ENCODE results near the gene RUNX2.

The RUNX2 gene

GRCh38 chr6:45378334-45378926 is 50.3 kb downstream of the RUNX2 start:
- peak overlapping the region; percentile 88 for H3K4me3 ChIP-seq (ENCODE audit: low read length)
- peak overlapping the region; percentile 91 for H3K9ac ChIP-seq (ENCODE audit: low read length)
- H3K36me3 ChIP-seq (ENCODE audit: control insufficient read depth, low read depth, low read length): no peaks in the 10 kb centered on the region
- H3K27ac ChIP-seq (ENCODE audit: low read length): peak overlapping the region; percentile 89
- H3K4me1 ChIP-seq (ENCODE audit: control insufficient read depth, low read depth, low read length): peaks cover 8% of the 10 kb centered on the region
- H3K9me3 ChIP-seq (ENCODE audit: control insufficient read depth, low read depth, low read length): no peaks in the 10 kb centered on the region
- H3K27me3 ChIP-seq (ENCODE audit: control insufficient read depth, insufficient read depth, low read length): no peaks in the 10 kb centered on the region

DNA sequence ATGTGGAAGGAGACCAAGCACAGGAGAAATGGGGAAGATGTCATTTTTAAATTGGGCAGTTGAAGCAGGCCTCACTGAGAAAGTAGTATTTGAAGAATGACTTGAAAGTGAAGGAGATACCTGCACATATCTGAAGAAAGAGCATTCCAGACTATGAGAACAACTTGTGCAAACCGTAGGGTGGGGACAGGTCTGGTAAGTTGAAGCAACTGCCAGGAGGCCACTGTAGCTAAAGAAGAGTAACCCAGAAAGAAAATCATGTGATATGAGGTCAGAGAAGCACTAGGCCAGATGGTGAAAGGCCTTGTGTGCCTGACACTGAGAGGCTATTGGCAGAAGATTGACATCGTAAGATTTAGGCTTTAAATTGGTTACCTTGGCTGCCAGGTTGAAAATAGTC is 54.3 kb downstream of the RUNX2 start:
- no peak overlapping the region for H3K9ac ChIP-seq (ENCODE audit: low read length)
- H3K4me3 ChIP-seq (ENCODE audit: low read length): no peak overlapping the region
- H3K4me1 ChIP-seq (ENCODE audit: control insufficient read depth, low read depth, low read length): no peaks in the 10 kb centered on the region
- no peaks in the 10 kb centered on the region for H3K9me3 ChIP-seq (ENCODE audit: control insufficient read depth, low read depth, low read length)
- no peaks in the 10 kb centered on the region for H3K27me3 ChIP-seq (ENCODE audit: control insufficient read depth, insufficient read depth, low read length)
- no peak overlapping the region for H3K27ac ChIP-seq (ENCODE audit: low read length)
- no peaks in the 10 kb centered on the region for H3K36me3 ChIP-seq (ENCODE audit: control insufficient read depth, low read depth, low read length)

GRCh38 chr6:45386501-45386900 is 58.4 kb downstream of the RUNX2 start:
- Histone ChIP-seq H3K4me1 (ENCODE audit: control insufficient read depth, low read depth, low read length) (no peaks in the 10 kb centered on the region), H3K9ac (ENCODE audit: low read length) (no peak overlapping the region), H3K9me3 (ENCODE audit: control insufficient read depth, low read depth, low read length) (no peaks in the 10 kb centered on the region), H3K27ac (ENCODE audit: low read length) (no peak overlapping the region), H3K27me3 (ENCODE audit: control insufficient read depth, insufficient read depth, low read length) (no peaks in the 10 kb centered on the region), H3K36me3 (ENCODE audit: control insufficient read depth, low read depth, low read length) (no peaks in the 10 kb centered on the region), H3K4me3 (ENCODE audit: low read length) (no peak overlapping the region)

GRCh38 chr6:45387236-45387635 is 59.1 kb downstream of the RUNX2 start:
- no peaks in the 10 kb centered on the region for H3K9me3 ChIP-seq (ENCODE audit: control insufficient read depth, low read depth, low read length)
- no peaks in the 10 kb centered on the region for H3K4me1 ChIP-seq (ENCODE audit: control insufficient read depth, low read depth, low read length)
- no peak overlapping the region for H3K27ac ChIP-seq (ENCODE audit: low read length)
- H3K27me3 ChIP-seq (ENCODE audit: control insufficient read depth, insufficient read depth, low read length): no peaks in the 10 kb centered on the region
- no peaks in the 10 kb centered on the region for H3K36me3 ChIP-seq (ENCODE audit: control insufficient read depth, low read depth, low read length)
- H3K9ac ChIP-seq (ENCODE audit: low read length): no peak overlapping the region
- no peak overlapping the region for H3K4me3 ChIP-seq (ENCODE audit: low read length)

DNA sequence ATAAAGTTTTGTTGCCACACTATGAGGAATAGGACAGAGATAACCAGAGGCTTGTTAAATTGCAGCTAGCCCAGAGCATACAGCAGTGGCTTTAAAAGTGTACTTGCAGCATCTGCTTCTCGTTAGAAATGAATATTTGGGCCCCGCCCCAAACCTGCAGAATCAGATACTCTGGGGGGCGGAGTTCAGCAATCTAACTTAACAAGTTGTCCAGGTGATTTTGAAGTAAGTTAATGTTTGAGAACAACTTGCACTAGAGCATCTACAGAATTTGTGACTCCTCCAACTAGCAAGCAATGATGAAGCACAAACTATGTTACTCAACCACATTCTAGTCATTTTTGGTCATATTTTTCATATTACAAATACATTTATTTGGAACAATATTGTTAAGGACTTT is 60.2 kb downstream of the RUNX2 start:
- H3K36me3 ChIP-seq (ENCODE audit: control insufficient read depth, low read depth, low read length): no peaks in the 10 kb centered on the region
- H3K27ac ChIP-seq (ENCODE audit: low read length): no peak overlapping the region
- no peaks in the 10 kb centered on the region for H3K4me1 ChIP-seq (ENCODE audit: control insufficient read depth, low read depth, low read length)
- no peaks in the 10 kb centered on the region for H3K27me3 ChIP-seq (ENCODE audit: control insufficient read depth, insufficient read depth, low read length)
- H3K9ac ChIP-seq (ENCODE audit: low read length): no peak overlapping the region
- no peak overlapping the region for H3K4me3 ChIP-seq (ENCODE audit: low read length)
- no peaks in the 10 kb centered on the region for H3K9me3 ChIP-seq (ENCODE audit: control insufficient read depth, low read depth, low read length)

DNA sequence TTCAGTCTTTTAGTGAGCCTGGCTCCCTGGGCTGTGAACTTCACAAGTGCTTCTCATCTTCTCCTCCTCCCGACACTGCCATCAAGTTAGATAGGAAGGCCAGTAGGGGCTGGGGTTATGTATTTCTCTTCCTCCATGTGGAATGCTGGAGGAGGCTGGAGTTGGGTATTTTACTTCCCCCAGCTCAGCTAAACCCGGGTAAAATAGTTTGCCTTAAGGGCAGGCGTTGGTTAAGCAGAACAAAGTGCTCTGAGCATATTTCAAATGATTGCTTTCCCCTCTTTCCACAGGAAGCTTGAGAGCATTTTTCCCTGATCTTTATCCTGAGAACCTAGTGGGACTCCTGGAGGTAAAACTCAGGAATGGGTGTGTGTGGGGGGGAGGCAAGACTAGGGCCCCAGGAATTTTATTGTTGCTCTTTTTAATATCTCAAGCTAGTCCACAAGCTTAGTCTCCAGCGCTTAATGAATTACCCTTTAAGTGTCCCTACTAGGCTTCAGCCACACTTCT is 66.5 kb downstream of the RUNX2 start:
- Histone ChIP-seq H3K4me3 (ENCODE audit: low read length) (no peak overlapping the region), H3K27ac (ENCODE audit: low read length) (no peak overlapping the region), H3K4me1 (ENCODE audit: control insufficient read depth, low read depth, low read length) (no peaks in the 10 kb centered on the region), H3K9ac (ENCODE audit: low read length) (no peak overlapping the region), H3K27me3 (ENCODE audit: control insufficient read depth, insufficient read depth, low read length) (no peaks in the 10 kb centered on the region), H3K9me3 (ENCODE audit: control insufficient read depth, low read depth, low read length) (no peaks in the 10 kb centered on the region), H3K36me3 (ENCODE audit: control insufficient read depth, low read depth, low read length) (no peaks in the 10 kb centered on the region)

DNA sequence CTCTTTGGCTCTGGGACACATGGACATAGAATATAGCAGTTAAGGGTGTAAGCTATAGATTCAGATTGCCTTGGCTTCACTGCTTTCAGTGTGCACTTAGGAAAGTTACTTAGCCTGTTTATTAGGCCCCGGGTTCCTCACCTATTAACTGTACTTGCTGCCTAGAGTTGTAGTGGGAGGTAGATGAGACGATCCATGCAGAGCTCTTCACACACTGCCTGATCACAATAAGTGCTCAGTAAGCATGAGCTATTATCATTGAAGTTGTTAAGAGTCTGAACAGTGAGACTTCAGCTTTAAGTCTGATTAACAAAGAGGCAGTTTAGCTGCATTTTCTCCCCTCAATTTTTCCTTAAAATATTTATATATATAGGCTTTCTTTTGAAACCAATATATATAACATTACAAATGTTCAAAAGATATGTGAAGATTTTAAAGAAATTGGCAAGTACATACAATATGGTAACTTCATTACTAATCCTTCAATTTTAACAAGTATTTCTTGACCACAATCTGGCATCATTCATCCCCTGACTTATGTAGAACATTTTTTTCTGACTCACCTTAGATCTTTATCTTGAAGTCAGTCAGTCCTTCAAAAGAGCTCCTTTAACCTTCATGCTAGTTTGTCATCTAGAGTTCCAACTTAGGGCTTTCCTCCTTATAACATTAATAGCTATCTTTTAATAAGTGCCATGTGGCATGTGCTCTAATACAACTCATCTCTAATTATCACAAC is 70.1 kb downstream of the RUNX2 start:
- no peak overlapping the region for H3K4me3 ChIP-seq (ENCODE audit: low read length)
- H3K27me3 ChIP-seq (ENCODE audit: control insufficient read depth, insufficient read depth, low read length): no peaks in the 10 kb centered on the region
- no peak overlapping the region for H3K9ac ChIP-seq (ENCODE audit: low read length)
- no peaks in the 10 kb centered on the region for H3K36me3 ChIP-seq (ENCODE audit: control insufficient read depth, low read depth, low read length)
- no peak overlapping the region for H3K27ac ChIP-seq (ENCODE audit: low read length)
- H3K4me1 ChIP-seq (ENCODE audit: control insufficient read depth, low read depth, low read length): no peaks in the 10 kb centered on the region
- no peaks in the 10 kb centered on the region for H3K9me3 ChIP-seq (ENCODE audit: control insufficient read depth, low read depth, low read length)

GRCh38 chr6:45400021-45400420 is 71.9 kb downstream of the RUNX2 start:
- Histone ChIP-seq H3K36me3 (ENCODE audit: control insufficient read depth, low read depth, low read length) (no peaks in the 10 kb centered on the region), H3K4me3 (ENCODE audit: low read length) (no peak overlapping the region), H3K27me3 (ENCODE audit: control insufficient read depth, insufficient read depth, low read length) (no peaks in the 10 kb centered on the region), H3K27ac (ENCODE audit: low read length) (no peak overlapping the region), H3K9me3 (ENCODE audit: control insufficient read depth, low read depth, low read length) (no peaks in the 10 kb centered on the region), H3K4me1 (ENCODE audit: control insufficient read depth, low read depth, low read length) (no peaks in the 10 kb centered on the region), H3K9ac (ENCODE audit: low read length) (no peak overlapping the region)

- no peak overlapping the region for H3K4me3 ChIP-seq (ENCODE audit: low read length)
- H3K36me3 ChIP-seq (ENCODE audit: control insufficient read depth, low read depth, low read length): no peaks in the 10 kb centered on the region
- no peak overlapping the region for H3K9ac ChIP-seq (ENCODE audit: low read length)
- H3K27me3 ChIP-seq (ENCODE audit: control insufficient read depth, insufficient read depth, low read length): no peaks in the 10 kb centered on the region
- no peaks in the 10 kb centered on the region for H3K9me3 ChIP-seq (ENCODE audit: control insufficient read depth, low read depth, low read length)
- no peaks in the 10 kb centered on the region for H3K4me1 ChIP-seq (ENCODE audit: control insufficient read depth, low read depth, low read length)
- H3K27ac ChIP-seq (ENCODE audit: low read length): no peak overlapping the region
Measured at GRCh38 chr6:45411959-45412358, 83.8 kb downstream of the RUNX2 start.

DNA sequence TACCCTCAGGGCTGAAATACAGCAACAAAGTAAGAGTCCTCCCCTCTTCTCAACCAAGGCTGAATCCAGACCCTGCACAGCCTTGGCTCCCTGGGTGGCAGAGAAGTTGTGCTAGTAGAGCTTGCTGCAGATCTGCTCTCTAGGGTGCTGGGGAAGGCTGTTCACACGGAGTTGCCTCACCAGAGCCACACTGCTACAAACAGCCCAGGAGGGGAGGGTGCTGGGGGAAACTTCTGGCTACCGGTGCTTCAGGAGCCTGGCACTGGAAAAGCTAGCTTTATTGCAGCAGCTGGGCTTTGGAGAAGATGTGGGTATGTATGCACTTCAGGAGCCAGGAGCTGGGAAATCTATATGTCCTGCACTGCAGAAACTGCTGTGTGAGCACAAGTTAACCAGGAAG is 87.2 kb downstream of the RUNX2 start:
- H3K4me3 ChIP-seq (ENCODE audit: low read length): no peak overlapping the region
- no peaks in the 10 kb centered on the region for H3K4me1 ChIP-seq (ENCODE audit: control insufficient read depth, low read depth, low read length)
- H3K9ac ChIP-seq (ENCODE audit: low read length): no peak overlapping the region
- no peak overlapping the region for H3K27ac ChIP-seq (ENCODE audit: low read length)
- H3K36me3 ChIP-seq (ENCODE audit: control insufficient read depth, low read depth, low read length): no peaks in the 10 kb centered on the region
- H3K27me3 ChIP-seq (ENCODE audit: control insufficient read depth, insufficient read depth, low read length): peaks cover 28% of the 10 kb centered on the region
- H3K9me3 ChIP-seq (ENCODE audit: control insufficient read depth, low read depth, low read length): no peaks in the 10 kb centered on the region

- peaks cover 34% of the 10 kb centered on the region for H3K27me3 ChIP-seq (ENCODE audit: control insufficient read depth, insufficient read depth, low read length)
- H3K4me1 ChIP-seq (ENCODE audit: control insufficient read depth, low read depth, low read length): no peaks in the 10 kb centered on the region
- no peaks in the 10 kb centered on the region for H3K36me3 ChIP-seq (ENCODE audit: control insufficient read depth, low read depth, low read length)
- H3K27ac ChIP-seq (ENCODE audit: low read length): no peak overlapping the region
- H3K9ac ChIP-seq (ENCODE audit: low read length): no peak overlapping the region
- no peak overlapping the region for H3K4me3 ChIP-seq (ENCODE audit: low read length)
- no peaks in the 10 kb centered on the region for H3K9me3 ChIP-seq (ENCODE audit: control insufficient read depth, low read depth, low read length)
Measured at GRCh38 chr6:45415788-45416518, 87.8 kb downstream of the RUNX2 start.

Measured in iPS-18a (cell line).